A673 (cell line): Measurements from ENCODE around the gene FAM81A. TPM values are rescaled to one million over a fixed set of nuclear protein-coding genes. Genes with fewer than 3 reads are reported as not detected.

Source experiments
- BruUV-seq: library from RNA; stranded (reverse); fragments of 400-500 nt; replicated peaks from 2 replicates; lab custom pipeline; 2021; lab: Mats Ljungman, UMichigan
- CTCF ChIA-PET: fragments of 300-600 bp; sonication (Branson Sonifier 250); formaldehyde crosslinking; loops from one replicate; lab custom pipeline; 2022; ENCODE audit warnings: antibody characterized with exemption; lab: Charles Lee
- POLR2A ChIA-PET: fragments of 300-600 bp; sonication (Branson Sonifier 250); formaldehyde crosslinking; loops from one replicate; lab custom pipeline; 2022; ENCODE audit warnings: antibody characterized with exemption; ENCODE audit not compliant: low non-redundant PET; lab: Charles Lee
- DNase-seq: peaks from one replicate; pipeline ENCODE4 v3.0.0-alpha.2; 2015; ENCODE audit warnings: low spot score
- H3K27ac ChIP-seq: fragments of 200-600 bp; sonication (generic); 2 replicates; pipeline ENCODE4 v1.5.1; 2016; ENCODE audit warnings: mixed run types, low read depth, mild to moderate bottlenecking, mixed read lengths, antibody characterized with exemption, low read length; ENCODE audit not compliant: poor library complexity, severe bottlenecking
- H3K27me3 ChIP-seq: fragments of 200-600 bp; sonication (generic); replicated peaks from 2 replicates; pipeline ENCODE4 v1.6.1; 2017; ENCODE audit warnings: mixed run types, low read depth, mild to moderate bottlenecking, mixed read lengths, antibody characterized with exemption, low read length; ENCODE audit not compliant: insufficient read depth, poor library complexity
- H3K36me3 ChIP-seq: fragments of 200-600 bp; sonication (generic); 2 replicates; pipeline ENCODE4 v1.6.1; 2016; ENCODE audit warnings: mixed run types, mild to moderate bottlenecking, mixed read lengths, antibody characterized with exemption, low read length; ENCODE audit not compliant: insufficient read depth, poor library complexity, severe bottlenecking
- H3K4me1 ChIP-seq: fragments of 200-600 bp; sonication (generic); 2 replicates; pipeline ENCODE4 v1.6.1; 2017; ENCODE audit warnings: mixed run types, mild to moderate bottlenecking, mixed read lengths, antibody characterized with exemption, low read length; ENCODE audit not compliant: insufficient read depth, poor library complexity, severe bottlenecking
- H3K4me3 ChIP-seq: fragments of 200-600 bp; sonication (generic); 2 replicates; pipeline ENCODE4 v1.5.1; 2016; ENCODE audit warnings: low read depth, mixed run types, mild to moderate bottlenecking, mixed read lengths, low read length; ENCODE audit not compliant: poor library complexity, severe bottlenecking
- H3K9me3 ChIP-seq: fragments of 200-600 bp; sonication (generic); 2 replicates; pipeline ENCODE4 v1.6.1; 2016; ENCODE audit warnings: mixed run types, low read depth, mild to moderate bottlenecking, mixed read lengths, antibody characterized with exemption, low read length; ENCODE audit not compliant: poor library complexity, severe bottlenecking
- EZH2 ChIP-seq: fragments of 200-600 bp; sonication (generic); IDR thresholded peaks from 2 replicates; pipeline ENCODE4 v1.6.1; 2017; ENCODE audit warnings: borderline replicate concordance, low read depth, mild to moderate bottlenecking, mixed read lengths, antibody characterized with exemption, low read length; ENCODE audit not compliant: poor library complexity, severe bottlenecking
- intact Hi-C: fragments of 100-400 bp; cut with micrococcal nuclease; formaldehyde crosslinking; loops from one replicate; pipeline ENCODE4 v1.10.0; 2022; ENCODE audit not compliant: unreplicated experiment
- total RNA-seq: library from RNA; stranded (reverse); gene quantifications from 2 replicates; pipeline ENCODE4 v1.2.3, GENCODE V29; 2021
- TF ChIP-seq, protein P1 (sequence below): fragments of 300-800, 200-600 bp; sonication (generic); conservative IDR thresholded peaks from 2 replicates; pipeline ENCODE4 v1.5.1; 2017; ENCODE audit warnings: low read depth, mild to moderate bottlenecking, antibody characterized with exemption, low read length, moderate library complexity, mixed read lengths

The FAM81A gene
- total RNA-seq, 1 experiment from 2014 or later = not detected

DNA sequence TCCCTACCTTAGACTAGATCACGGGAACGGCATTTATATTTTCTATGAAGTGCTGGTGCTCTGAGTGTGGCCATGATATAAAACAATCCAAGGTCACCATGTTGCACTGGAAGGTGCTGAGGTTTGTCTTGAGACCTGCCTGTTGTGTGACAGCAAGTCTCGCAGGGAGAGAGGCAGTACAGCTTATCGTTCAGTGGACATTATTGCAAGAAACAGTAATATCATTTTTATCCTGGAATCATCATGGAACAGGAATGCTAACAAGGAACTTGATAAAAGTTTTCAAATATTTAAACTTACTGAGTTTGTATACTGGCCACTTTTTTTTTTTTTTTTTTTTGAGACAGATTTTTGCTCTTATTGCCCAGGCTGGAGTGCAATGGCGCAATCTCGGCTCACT is 133.6 kb downstream of the FAM81A start:
- H3K4me3 ChIP-seq = no peak overlapping the region
- no peak overlapping the region for H3K27ac ChIP-seq
- no peak for TF ChIP-seq EZH2
- TF ChIP-seq, protein P1, sequence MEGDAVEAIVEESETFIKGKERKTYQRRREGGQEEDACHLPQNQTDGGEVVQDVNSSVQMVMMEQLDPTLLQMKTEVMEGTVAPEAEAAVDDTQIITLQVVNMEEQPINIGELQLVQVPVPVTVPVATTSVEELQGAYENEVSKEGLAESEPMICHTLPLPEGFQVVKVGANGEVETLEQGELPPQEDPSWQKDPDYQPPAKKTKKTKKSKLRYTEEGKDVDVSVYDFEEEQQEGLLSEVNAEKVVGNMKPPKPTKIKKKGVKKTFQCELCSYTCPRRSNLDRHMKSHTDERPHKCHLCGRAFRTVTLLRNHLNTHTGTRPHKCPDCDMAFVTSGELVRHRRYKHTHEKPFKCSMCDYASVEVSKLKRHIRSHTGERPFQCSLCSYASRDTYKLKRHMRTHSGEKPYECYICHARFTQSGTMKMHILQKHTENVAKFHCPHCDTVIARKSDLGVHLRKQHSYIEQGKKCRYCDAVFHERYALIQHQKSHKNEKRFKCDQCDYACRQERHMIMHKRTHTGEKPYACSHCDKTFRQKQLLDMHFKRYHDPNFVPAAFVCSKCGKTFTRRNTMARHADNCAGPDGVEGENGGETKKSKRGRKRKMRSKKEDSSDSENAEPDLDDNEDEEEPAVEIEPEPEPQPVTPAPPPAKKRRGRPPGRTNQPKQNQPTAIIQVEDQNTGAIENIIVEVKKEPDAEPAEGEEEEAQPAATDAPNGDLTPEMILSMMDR = no peak
- H3K4me1 ChIP-seq = no peaks in the 10 kb centered on the region
- POLR2A ChIA-PET = no interaction called here
- no peak for DNase-seq
- intact Hi-C loops = no loop called here
- no peaks in the 10 kb centered on the region for H3K27me3 ChIP-seq
- CTCF ChIA-PET = no interaction called here
- no peaks in the 10 kb centered on the region for H3K9me3 ChIP-seq
- no peaks in the 10 kb centered on the region for H3K36me3 ChIP-seq
- BruUV-seq = no TSS peak

Other genes starting within 250 kb of the FAM81A start
- not detected in 2 replicates for gene LDHAL6B, start 231.3 kb upstream of the FAM81A start, total RNA-seq
- 7.9 and 10.6 TPM in 2 replicates for gene MYO1E, start 65.3 kb upstream of the FAM81A start, total RNA-seq
- not detected in 2 replicates for gene GCNT3, start 173.6 kb downstream of the FAM81A start, total RNA-seq
- gene GTF2A2, start 219.3 kb downstream of the FAM81A start, total RNA-seq = 209 and 230 TPM in 2 replicates